Uterus (tissue), 2 donors: ENCODE data around the gene OTX2.

ENCODE experiments used
- CTCF ChIP-seq, 4 experiments: fragments of 200-600 bp in 2 of 4; fragments of 450-650 bp in 2 of 4; sonication (generic) in 2 of 4; IDR thresholded peaks; one replicate each; pipeline ENCODE4 v1.5.1; 2016 to 2019; ENCODE audit warnings: antibody characterized with exemption in 4 of 4, mild to moderate bottlenecking in 2 of 4, moderate library complexity in 1 of 4
- POLR2A ChIP-seq, 2 donors: fragments of 450-650 bp; IDR thresholded peaks; one replicate each; pipeline ENCODE4 v1.6.1; 2016; ENCODE audit warnings: antibody characterized with exemption in 2 of 2, mild to moderate bottlenecking in 1 of 2, moderate library complexity in 1 of 2

GRCh38 chr14:56829151-56829550 is 18.9 kb upstream of the OTX2 start:
- TF ChIP-seq POLR2A (IDR thresholded peaks at IDR 0.05), result no peak
- no peak for TF ChIP-seq CTCF (IDR thresholded peaks at IDR 0.05)
